SK-N-SH treated with all-trans-retinoic acid at 6 μM for 48 hours (cell line): ENCODE measurements around the gene S100PBP.

Source experiments
- ARNTL ChIP-seq: fragments of 450-650 bp; formaldehyde crosslinking; IDR thresholded peaks from 2 replicates; pipeline ENCODE4 v1.5.0; 2020; ENCODE audit warnings: low read depth, mild to moderate bottlenecking, moderate library complexity, borderline replicate concordance
- CSDC2 ChIP-seq: fragments of 250-450 bp; sonication (Bioruptor Pico); IDR thresholded peaks from 2 replicates; pipeline ENCODE4 v1.5.0; 2020; ENCODE audit warnings: mild to moderate bottlenecking, moderate library complexity
- CSRNP3 ChIP-seq: fragments of 250-450 bp; sonication (Bioruptor Pico); IDR thresholded peaks from 2 replicates; pipeline ENCODE4 v1.5.1; 2021; ENCODE audit warnings: mild to moderate bottlenecking, moderate library complexity
- PPARA ChIP-seq: fragments of 250-450 bp; sonication (Bioruptor Pico); IDR thresholded peaks from 2 replicates; pipeline ENCODE4 v1.5.0; 2020; ENCODE audit warnings: mild to moderate bottlenecking, borderline replicate concordance
- RARB ChIP-seq: fragments of 250-450 bp; sonication (Bioruptor Pico); IDR thresholded peaks from 2 replicates; pipeline ENCODE4 v1.8.0; 2021; ENCODE audit warnings: mild to moderate bottlenecking, moderate library complexity
- TCF4 ChIP-seq: fragments of 250-450 bp; sonication (Bioruptor Pico); IDR thresholded peaks from 2 replicates; pipeline ENCODE4 v1.8.0; 2021; ENCODE audit warnings: mild to moderate bottlenecking, moderate library complexity, borderline replicate concordance
- ZC3H10 ChIP-seq: fragments of 250-450 bp; sonication (Bioruptor Pico); IDR thresholded peaks from 2 replicates; pipeline ENCODE4 v1.5.1; 2021; ENCODE audit warnings: mild to moderate bottlenecking, moderate library complexity
- ZFP3 ChIP-seq: fragments of 250-450 bp; sonication (Bioruptor Pico); IDR thresholded peaks from 2 replicates; pipeline ENCODE4 v1.5.0; 2020; ENCODE audit warnings: mild to moderate bottlenecking, moderate library complexity
- ZFP30 ChIP-seq: fragments of 450-650 bp; formaldehyde crosslinking; IDR thresholded peaks from 2 replicates; pipeline ENCODE4 v1.5.0; 2022; ENCODE audit warnings: mild to moderate bottlenecking, moderate library complexity
- ZNF8 ChIP-seq: fragments of 450-650 bp; formaldehyde crosslinking; IDR thresholded peaks from 2 replicates; pipeline ENCODE4 v1.5.0; 2020; ENCODE audit warnings: mild to moderate bottlenecking, moderate library complexity
- TF ChIP-seq, protein P1 (sequence below): fragments of 250-450 bp; sonication (Bioruptor Pico); IDR thresholded peaks from 2 replicates; pipeline ENCODE4 v1.8.0; 2021; ENCODE audit warnings: low read depth, mild to moderate bottlenecking, moderate library complexity, borderline replicate concordance
- TF ChIP-seq, protein P2 (sequence below): fragments of 250-450 bp; sonication (Bioruptor Pico); IDR thresholded peaks from 2 replicates; pipeline ENCODE4 v1.5.1; 2020; ENCODE audit warnings: low read depth, mild to moderate bottlenecking, moderate library complexity

GRCh38 chr1:32898056-32898455 is 80.6 kb downstream of the S100PBP start:
- no peak for TF ChIP-seq RARB (CRISPR knock-in tag)
- no peak for TF ChIP-seq CSRNP3
- TF ChIP-seq ARNTL: no peak
- no peak for TF ChIP-seq CSDC2 (CRISPR knock-in tag)
- no peak for TF ChIP-seq PPARA (CRISPR knock-in tag)
- no peak for TF ChIP-seq ZC3H10 (CRISPR knock-in tag)
- TF ChIP-seq ZFP3: no peak
- no peak for TF ChIP-seq ZNF8
- TF ChIP-seq TCF4 (CRISPR knock-in tag): no peak
- TF ChIP-seq, protein P1, sequence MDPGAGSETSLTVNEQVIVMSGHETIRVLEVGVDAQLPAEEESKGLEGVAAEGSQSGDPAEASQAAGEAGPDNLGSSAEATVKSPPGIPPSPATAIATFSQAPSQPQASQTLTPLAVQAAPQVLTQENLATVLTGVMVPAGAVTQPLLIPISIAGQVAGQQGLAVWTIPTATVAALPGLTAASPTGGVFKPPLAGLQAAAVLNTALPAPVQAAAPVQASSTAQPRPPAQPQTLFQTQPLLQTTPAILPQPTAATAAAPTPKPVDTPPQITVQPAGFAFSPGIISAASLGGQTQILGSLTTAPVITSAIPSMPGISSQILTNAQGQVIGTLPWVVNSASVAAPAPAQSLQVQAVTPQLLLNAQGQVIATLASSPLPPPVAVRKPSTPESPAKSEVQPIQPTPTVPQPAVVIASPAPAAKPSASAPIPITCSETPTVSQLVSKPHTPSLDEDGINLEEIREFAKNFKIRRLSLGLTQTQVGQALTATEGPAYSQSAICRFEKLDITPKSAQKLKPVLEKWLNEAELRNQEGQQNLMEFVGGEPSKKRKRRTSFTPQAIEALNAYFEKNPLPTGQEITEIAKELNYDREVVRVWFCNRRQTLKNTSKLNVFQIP (CRISPR knock-in tag): no peak
- no peak for TF ChIP-seq ZFP30
- TF ChIP-seq, protein P2, sequence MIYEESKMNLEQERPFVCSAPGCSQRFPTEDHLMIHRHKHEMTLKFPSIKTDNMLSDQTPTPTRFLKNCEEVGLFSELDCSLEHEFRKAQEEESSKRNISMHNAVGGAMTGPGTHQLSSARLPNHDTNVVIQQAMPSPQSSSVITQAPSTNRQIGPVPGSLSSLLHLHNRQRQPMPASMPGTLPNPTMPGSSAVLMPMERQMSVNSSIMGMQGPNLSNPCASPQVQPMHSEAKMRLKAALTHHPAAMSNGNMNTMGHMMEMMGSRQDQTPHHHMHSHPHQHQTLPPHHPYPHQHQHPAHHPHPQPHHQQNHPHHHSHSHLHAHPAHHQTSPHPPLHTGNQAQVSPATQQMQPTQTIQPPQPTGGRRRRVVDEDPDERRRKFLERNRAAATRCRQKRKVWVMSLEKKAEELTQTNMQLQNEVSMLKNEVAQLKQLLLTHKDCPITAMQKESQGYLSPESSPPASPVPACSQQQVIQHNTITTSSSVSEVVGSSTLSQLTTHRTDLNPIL (CRISPR knock-in tag): no peak
